ENCODE data around the gene ACOXL.

GRCh38 chr2:110873056-110873502, 140.7 kb downstream of the ACOXL start:
- TF ChIP-seq POLR2A (IDR thresholded peaks at IDR 0.05; ENCODE audit: low read depth, low read length) (no peak), POLR2AphosphoS5 (IDR thresholded peaks at IDR 0.05; ENCODE audit: low read depth, low read length) (no peak), TAF1 (IDR thresholded peaks at IDR 0.05; ENCODE audit: low read depth, low read length) (no peak), SPI1 (IDR thresholded peaks at IDR 0.05; ENCODE audit: low read depth, low read length) (no peak), PAX5 (IDR thresholded peaks at IDR 0.05; ENCODE audit: insufficient read depth, low read length, severe bottlenecking) (no peak)
